ENCODE data around the gene BRD9.

GRCh38 chr5:891117-891836, 1.3 kb downstream of the BRD9 start:
- TF ChIP-seq POLR2A (IDR thresholded peaks at IDR 0.05) (no peak), CTCF (IDR thresholded peaks at IDR 0.05) (no peak)

All from gastroesophageal sphincter (tissue), 3 donors.